Ovary (tissue), 3 donors: Measurements from ENCODE around the gene LHX3.

Experiments used
- EP300 ChIP-seq: sonication (generic); formaldehyde crosslinking; IDR thresholded peaks from one replicate; pipeline ENCODE4 v1.6.1; 2017; ENCODE audit warnings: antibody characterized with exemption
- POLR2A ChIP-seq: fragments of 450-650 bp; IDR thresholded peaks from one replicate; pipeline ENCODE4 v1.6.1; 2017; ENCODE audit warnings: antibody characterized with exemption, mild to moderate bottlenecking, moderate library complexity
- TF ChIP-seq, protein P1 (sequence below), 3 donors: fragments of 450-650 bp in 2 of 3; fragments of 200-600 bp in 1 of 3; IDR thresholded peaks; one replicate each; pipeline versions ENCODE4 v1.5.1 to v1.8.0; 2016 to 2022; ENCODE audit warnings: antibody characterized with exemption in 3 of 3, mild to moderate bottlenecking in 1 of 3
- donor health status: DM: no; HTN: no; CAD: no.

DNA sequence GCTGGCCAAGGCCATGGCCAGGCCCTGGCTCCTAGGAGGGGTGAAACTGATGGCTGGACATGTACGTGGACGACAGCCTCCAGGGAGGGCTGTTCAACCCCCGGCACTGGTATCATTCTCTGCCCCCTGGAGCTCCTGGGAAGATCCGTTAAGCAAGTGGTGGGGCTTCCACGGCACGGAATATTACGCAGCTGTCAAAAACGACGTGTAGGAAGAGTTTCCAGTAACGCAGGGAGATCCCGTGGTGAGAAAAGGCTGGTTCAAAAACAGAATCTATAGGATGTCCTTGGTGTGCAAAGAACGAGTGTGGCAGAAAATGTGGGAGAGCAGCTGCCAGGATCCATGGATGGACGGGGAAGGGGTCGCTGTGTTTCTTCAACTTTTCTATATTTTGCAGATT, 50.0 kb downstream of the LHX3 start:
- no peak for TF ChIP-seq POLR2A
- TF ChIP-seq, protein P1, sequence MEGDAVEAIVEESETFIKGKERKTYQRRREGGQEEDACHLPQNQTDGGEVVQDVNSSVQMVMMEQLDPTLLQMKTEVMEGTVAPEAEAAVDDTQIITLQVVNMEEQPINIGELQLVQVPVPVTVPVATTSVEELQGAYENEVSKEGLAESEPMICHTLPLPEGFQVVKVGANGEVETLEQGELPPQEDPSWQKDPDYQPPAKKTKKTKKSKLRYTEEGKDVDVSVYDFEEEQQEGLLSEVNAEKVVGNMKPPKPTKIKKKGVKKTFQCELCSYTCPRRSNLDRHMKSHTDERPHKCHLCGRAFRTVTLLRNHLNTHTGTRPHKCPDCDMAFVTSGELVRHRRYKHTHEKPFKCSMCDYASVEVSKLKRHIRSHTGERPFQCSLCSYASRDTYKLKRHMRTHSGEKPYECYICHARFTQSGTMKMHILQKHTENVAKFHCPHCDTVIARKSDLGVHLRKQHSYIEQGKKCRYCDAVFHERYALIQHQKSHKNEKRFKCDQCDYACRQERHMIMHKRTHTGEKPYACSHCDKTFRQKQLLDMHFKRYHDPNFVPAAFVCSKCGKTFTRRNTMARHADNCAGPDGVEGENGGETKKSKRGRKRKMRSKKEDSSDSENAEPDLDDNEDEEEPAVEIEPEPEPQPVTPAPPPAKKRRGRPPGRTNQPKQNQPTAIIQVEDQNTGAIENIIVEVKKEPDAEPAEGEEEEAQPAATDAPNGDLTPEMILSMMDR (IDR thresholded peaks at IDR 0.05): no peak
- TF ChIP-seq EP300: no peak
